Measurements from ENCODE around the gene PCBP3. TPM values are rescaled to one million over a fixed set of nuclear protein-coding genes. Genes with fewer than 3 reads are reported as not detected.
"Not testable (repeated sequence)": the region's sequence is repeated elsewhere in the genome, so short reads cannot be mapped to it uniquely, and the experiment has no call there.

The PCBP3 gene
- polyA plus RNA-seq, 4 donors = 1.2 to 2.2 (median 1.5) TPM

DNA sequence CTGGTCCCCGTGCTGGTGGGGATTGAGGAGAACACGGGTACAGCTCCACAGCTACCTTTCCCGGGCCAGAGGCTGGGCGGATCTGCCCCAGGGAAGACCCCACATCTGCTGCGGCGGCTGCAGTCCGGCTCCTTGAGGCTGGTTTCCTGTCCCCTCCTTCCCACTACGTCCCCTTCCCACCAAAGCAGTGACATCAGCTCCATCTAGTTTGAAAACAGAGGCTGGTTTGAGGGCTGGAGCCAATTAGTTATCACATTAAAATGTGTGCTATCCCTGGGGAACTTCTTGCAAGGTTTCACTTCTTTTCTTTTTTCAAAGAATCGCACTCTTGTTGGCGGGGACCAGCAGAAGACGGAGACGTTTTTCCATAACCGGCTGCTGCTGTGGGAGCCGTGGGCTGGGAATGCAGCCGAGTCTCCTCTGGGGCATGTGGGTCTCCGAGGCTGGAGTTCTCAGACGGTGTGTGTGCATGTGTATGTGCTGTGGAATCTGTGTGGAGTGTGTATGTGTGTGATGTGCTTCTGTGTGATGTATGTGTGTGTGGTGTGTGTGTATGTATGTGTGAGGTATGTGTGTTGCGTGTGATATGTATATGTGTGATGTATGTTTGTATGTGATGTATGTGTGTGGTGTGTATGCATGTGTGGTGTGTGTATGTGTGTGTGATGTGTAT lies 8.9 kb upstream of the PCBP3 start:
- DNase-seq (ENCODE audit: low read depth in 4 of 4, low spot score in 3 of 4) = no peak

DNA sequence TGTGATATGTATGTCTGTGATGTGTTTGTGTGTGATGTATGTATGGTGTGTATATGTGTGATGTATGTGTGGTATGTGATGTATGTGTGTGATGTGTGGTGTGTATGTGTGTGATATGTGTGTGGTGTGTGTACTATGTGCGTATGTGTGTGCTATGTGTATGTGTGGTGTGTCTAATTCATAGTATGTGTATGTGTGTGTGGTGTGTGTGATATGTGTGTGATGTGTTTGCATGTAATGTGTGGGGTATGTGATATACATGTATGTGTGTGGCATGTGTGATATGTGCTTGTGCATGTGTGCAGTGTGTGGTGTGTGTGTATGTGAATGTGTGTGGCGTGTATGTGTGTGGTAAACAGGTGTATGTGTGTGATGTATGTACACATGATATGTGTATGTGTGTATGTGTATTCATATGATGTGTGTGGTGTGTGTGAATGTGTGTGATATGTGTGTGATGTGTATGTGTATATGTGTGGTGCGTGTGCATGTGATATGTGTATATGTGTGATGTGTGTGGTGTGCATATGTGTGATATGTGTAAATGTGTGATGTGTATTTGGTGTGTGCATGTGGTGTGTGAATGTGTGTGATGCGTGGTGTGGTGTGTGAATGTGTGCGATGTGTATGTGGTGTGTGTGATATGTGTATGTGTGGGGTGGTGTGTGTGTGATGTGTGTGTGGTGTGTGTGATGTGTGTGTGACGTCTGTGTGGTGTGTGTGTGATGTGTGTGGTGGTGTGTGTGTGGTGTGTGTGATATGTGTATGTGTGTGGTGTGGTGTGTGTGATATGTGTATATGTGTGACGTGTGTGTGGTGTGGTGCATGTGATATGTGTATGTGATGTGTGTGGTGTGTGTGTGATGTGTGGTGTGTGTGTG lies 8.0 kb upstream of the PCBP3 start:
- DNase-seq (ENCODE audit: low read depth in 4 of 4, low spot score in 3 of 4) = no peak

DNA sequence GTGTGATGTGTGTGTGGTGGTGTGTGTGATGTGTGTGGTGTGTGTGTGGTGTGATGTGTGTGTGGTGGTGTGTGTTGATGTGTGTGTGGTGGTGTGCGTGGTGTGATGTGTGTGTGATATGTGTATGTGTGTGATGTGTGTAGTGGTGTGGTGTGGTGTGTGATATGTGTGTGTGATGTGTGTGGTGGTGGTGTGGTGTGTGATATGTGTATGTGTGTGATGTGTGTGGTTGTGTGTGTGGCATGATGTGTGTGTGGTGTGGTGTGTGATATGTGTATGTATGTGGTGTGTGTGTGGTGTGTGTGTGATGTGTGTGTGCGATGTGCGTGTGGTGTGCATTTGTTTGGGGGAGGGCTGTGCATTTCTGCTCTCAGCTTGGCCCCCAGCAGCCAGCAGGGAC lies 7.1 kb upstream of the PCBP3 start:
- no peak for DNase-seq (ENCODE audit: low read depth in 4 of 4, low spot score in 3 of 4)

DNA sequence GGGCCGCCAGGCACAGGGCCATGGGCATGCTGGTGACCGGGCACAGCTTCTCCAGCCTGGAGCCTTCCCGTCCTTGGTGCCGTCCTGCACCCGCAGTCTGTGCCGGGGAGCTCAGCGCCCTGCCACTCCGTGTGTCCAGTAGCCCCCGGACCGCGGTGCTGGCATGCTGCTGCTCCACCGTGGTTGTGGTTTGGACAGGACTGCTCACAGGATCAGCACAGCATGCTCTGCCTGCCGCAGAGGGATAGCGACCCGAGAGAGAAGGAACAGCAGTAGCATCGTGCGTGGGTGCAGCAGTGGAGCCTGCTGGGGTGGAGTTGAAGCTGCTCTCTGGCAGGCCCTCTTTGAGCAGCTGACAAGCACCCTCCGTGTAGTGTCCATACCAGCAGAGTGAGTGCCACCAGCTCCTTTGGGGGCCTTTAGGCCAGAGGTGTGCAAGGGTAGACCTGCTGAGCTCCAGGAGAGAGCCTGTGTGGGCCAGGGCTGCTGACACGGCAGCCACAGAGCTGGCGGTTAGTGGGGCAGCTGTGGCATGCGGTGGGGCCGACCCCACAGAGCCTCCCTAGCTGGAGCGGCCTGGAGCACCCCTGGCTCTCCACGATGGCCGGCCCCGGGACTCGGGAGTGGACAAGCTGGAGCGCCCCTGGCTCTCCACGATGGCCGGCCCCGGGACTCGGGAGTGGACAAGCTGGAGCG lies 6.4 kb upstream of the PCBP3 start:
- DNase-seq (ENCODE audit: low read depth in 4 of 4, low spot score in 3 of 4) = no peak

DNA sequence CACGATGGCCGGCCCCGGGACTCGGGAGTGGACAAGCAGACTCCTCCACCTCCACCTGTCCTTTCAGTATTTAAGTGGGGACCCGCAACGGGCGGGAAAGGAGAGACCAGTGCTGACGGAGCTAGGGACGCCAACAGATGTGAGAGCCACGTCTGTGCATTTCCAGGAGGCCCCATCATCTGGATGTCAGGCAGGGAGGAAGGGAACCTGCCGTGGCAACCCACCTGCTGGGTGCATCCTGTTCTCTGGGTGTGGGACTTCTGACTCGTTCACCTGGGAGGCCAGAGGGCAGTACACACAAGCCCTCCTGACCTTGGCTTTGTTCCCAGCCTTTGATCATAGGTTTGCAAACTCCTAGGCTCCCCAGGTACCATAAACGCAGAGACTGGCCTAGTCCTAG lies 5.6 kb upstream of the PCBP3 start:
- no peak for DNase-seq (ENCODE audit: low read depth in 4 of 4, low spot score in 3 of 4)

DNA sequence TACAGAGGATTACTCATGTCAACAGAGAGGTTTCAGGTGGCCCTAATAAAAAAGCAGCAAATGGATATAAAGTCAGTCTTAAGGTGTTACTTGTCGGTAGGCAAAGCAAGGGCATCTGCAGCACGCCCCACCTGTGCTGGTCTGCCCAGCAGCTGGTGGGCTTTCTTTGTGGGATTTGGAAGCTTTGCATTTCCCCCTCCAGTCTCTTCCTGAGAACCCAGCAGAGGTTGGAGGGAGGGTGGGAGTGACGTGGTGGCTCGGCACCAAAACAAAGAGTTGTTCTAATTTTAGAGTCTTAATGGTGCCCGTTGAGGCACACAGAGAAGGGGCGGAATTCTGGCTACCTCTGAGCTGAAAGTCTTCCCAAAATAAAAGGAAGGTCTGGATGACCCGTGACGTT lies 4.8 kb upstream of the PCBP3 start:
- DNase-seq (ENCODE audit: low read depth in 4 of 4, low spot score in 3 of 4) = no peak

DNA sequence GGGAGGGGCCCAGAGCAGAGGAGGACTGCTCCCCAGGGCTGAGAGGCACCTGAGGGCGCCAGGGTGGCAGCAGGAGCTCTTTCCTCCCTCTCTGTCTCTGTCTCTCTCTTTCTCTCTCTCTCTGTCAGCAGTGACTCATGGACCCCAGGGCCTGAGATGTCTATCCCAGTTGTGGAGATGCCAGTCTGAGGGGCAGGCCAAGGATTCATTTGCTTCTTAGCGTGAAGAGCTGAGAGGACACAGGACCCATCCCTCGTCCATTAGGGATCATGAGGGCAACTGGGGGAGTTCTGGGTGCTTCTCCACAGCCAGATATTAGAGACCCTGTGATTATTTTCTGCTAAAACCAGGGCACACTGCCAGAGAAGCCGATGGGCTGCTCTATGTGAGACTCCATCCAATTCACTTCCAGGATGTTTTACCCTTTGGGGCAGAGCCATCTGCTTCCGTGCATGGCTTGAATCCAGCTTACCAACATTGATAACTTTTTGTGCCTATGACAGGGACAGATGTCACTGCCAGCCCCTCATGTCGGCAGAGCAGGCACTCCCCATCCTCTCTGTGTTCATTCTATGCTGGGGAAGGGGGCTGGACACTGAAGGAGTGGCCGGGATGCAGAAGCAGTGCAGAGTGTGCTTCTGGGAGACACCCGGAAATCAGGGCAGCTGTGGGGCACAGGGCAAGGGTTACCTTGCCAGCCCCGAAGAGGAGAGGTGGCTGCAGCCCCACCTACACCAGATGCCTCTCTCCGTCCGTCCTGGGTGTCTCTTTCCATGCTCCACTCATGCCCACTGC lies 4.1 kb upstream of the PCBP3 start:
- no peak for DNase-seq (ENCODE audit: low read depth in 4 of 4, low spot score in 3 of 4)

DNA sequence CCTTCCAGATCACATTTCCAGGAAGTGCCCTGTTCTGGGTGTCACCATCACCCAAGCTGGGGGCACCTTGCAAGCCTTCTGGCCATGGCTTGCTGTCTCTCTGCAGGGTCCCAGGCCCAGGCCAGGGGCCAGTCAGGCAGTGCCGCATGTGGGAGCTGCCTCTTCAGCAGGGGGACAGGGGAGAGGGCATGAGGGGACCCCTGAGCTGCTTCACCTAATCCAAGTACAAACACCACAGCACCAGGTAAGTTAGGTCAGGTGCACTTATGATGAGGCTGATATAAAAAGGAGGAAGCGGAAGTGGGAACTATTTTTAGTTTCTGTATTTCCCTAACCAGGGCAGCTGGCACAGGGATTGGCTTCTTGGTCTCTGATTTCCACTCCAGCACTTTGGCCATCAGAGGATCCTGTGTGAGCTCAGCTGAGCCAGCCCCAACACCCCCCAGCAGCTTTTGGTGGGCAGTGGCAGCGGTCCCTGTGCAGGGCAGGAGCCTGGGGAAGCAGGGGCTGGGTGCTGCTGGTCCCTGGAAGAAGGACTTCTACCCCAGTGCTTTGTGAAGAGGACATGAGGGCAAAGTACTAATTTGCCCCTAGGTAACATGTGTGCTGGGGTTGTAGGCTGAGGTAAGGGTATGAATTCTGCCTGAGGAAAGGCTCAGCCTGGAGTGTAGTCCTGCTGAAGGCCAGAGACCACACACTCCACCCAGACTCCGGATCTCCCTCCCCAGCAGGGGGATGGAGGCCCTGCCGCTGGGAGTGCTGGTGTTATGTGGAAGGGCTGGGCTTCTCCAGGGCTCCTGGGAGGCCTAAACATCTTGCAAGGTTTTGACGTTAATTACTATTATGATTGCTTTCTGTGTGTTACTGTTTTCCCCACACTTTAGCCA lies 3.3 kb upstream of the PCBP3 start:
- no peak for DNase-seq (ENCODE audit: low read depth in 4 of 4, low spot score in 3 of 4)

DNA sequence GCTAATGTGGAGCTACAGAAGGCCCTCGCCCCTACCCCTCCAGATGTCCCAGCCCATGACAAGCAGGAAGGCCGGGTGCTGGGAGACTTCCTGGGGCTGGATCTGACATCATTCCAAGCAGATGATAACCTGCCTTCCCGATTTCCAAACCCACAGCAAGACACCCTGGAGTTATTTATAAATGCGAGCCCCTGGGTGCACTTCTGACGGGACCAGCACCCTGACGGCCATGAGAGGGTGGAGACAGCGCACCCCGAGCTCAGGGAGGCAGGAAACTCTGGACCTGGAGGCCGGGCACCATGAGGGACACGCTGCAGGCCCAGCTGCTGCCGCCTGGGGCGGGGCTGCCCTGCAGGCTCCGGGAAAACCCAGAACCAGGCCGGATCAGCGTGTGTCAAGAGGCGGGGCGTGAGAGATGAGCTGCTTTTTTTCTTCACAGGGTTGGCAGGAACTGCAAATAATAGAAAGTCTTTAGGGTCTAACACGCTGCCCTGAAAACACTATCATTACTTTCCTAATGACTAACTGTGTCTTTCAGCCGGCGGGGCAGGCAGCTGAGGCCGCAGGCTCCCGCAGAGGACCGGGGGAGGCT lies 2.5 kb upstream of the PCBP3 start:
- no peak for DNase-seq (ENCODE audit: low read depth in 4 of 4, low spot score in 3 of 4)

DNA sequence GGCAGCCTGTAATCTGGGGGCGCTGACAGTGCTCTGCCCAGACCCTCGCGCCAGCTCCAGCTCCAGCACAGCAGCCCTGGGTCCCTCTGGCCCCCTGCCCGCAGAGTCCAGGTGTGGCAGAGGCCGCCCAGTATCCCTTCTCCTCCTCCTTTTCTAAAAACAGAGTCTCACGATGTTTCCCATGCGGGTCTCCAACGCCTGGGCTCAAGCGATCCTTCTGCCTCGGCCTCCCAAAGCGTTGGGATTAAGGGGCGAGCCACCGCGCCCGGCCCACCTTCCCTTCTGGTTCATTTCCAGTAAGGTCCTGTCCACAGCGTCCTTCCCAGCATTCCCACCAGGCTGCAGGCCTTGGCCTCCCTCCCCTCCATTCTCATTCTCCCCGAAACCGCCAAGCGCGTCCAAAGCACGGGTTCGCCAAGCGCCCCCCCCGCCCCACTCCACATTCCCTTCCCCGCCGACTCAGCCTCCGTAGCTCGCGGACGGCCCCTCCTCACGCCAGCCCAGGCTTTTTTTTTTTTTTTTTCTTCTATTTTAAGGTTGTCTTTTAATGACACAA lies 2.0 kb upstream of the PCBP3 start:
- DNase-seq (ENCODE audit: low read depth in 4 of 4, low spot score in 3 of 4) = no peak

DNA sequence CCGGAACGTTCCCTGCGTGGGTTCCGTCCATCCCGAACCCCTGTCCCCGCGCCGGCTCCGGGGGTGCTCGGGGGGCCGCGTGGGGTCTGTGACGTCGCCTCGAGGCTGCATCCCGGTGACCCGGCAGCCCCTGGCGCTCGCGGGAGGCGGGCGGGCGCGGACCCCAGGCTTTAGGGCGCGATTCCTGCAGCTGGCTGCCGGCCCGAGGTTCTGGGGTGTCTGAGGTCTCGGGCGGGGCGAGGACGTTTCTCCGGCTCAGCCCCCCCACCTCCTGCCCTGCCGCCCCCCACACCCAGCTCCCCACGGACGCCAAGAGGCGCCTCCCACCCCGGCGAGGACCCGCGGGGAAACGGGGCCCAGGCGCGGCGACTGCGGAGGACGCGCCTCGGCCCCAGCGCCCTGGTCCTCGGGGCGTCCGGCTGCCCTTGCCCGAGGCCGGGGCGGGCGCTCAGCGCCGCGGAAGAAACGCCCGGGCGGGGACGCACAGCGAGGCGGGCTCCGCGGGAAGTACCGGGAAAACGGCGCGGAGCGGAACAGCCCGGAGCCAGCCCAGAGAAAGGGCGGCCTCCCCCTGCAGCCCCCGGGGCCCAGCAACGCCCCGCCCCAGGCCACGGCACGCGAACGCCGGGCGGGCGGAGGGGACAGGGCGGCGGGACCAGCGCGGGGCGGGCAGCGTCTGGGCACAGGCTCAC lies 1.3 kb upstream of the PCBP3 start:
- DNase-seq (ENCODE audit: low read depth in 4 of 4, low spot score in 3 of 4) = no peak

DNA sequence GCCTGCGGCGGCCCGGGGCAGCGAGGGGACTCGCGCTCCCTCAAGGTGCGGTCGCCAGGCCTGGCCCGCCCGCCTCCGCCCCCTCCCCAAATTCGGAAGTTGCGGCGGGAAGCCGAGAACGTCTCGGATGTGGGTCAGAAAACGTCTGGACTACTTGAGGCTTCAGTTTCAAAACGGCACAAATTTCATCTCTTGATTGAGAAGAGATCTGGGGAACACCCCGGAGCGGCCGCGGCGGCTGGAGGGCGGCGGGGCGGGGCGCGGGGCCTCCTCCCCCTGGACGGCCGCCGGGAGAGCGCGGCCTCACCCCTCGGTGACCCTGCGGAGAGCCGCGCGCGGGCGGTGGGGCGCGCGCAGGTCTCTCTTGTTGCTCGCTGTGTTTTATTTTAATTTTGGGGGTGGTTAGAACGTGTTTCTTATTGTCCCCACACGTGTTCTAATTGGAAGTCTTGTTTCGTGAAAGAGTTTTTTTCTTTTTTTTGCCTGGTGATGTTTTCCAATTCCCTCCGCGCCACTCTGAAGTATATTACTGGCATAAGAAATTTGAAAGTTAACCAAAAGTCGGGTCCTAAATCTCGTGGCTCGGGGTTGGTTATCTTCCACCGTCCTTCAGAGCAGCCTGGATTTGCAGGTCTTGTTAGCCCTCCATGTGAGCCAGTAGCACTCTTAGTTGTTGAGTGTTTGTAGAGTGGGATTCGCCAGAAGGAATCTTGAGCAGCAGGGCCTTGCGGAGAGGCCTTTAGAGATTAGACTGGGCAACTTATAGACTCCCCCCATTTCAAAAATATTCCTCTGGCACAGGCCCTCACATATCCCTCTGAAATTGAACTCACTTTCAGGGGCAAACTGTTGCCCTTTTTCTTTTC lies 749 bp downstream of the PCBP3 start:
- no peak for DNase-seq (ENCODE audit: low read depth in 4 of 4, low spot score in 3 of 4)

DNA sequence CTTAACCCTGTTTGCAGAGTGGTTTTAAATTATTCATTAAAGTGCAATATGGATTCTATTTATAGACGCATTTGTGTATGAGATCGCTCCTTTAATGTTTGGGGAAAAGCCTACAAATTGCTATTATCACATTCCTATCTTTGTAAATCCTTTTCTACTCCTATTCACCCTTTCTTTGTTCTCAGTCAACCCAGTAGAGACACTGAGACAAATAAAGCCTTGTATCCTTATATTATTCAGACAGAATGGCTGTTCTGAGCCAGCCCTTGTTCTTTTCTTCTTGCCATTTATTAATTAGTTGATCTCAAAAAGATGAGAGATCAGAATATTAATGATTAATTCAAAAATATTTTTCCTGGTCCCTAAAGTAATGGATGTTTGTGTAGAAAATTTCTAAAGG lies 8.4 kb downstream of the PCBP3 start:
- DNase-seq (ENCODE audit: low read depth in 4 of 4, low spot score in 3 of 4) = no peak

DNA sequence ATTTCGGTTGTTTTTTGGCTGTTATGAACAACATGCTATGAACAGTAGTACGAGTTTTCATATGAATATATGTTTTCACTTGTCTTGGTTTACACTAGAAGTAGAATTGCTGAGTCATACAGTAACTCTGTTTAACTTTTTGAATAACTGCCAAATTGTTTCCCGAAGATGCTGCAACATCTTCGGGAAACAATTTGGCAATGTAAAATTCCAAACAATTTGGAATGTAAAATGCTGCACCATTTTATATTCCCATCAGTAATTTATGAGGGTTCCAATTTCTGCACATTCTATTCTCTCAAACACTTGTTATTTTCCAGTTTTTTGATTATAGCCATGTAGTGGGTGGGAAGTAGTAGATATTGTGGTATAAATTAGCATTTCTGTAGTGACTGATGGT lies 11.6 kb downstream of the PCBP3 start:
- no peak for DNase-seq (ENCODE audit: low read depth in 4 of 4, low spot score in 3 of 4)

DNA sequence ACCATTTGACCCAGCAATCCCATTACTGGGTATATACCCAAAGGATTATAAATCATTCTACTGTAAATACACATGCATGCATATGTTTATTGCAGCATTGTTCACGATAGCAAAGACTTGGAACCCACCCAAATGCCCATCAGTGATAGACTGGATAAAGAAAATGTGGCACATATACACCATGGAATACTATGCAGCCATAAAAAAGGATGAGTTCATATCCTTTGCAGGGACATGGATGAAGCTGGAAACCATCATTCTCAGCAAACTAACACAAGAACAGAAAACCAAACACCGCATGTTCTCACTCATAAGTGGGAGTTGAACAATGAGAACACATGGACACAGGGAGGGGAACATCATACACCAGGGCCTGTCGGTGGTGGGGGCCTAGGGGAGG lies 12.6 kb downstream of the PCBP3 start:
- not testable (repeated sequence) for DNase-seq (ENCODE audit: low read depth in 4 of 4, low spot score in 3 of 4)

DNA sequence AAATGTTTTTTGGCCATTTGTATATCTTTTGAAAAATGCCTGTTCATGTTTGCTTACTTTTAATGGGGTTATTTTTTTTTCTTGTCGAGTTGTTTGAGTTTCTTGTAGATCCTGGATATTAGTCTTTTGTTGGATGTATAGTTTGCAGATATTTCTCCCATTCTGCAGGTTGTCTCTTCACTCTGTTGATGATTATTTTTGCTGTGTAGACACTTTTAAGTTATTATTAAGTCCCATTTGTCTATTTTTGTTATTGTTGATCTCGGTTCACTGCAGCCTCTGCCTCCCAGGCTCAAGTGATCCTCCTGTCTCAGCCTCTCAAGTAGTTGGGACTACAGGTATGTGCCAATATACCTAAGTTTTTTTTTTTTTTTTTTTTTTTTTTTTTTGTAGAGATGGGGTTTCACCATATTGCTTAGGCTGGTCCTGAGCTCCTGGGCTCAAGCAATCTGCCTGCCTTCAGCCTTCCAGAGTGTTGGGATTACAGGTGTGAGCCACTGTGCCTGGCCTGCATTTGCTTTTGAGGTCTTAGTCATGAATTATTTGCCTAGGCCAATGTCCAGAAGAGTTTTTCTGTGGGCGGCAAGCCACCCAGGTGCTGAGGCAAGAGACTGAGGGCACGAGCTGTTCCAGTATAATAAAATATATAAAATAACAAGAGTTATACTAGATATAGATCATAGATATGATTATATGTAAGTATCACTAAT lies 18.5 kb downstream of the PCBP3 start:
- DNase-seq (ENCODE audit: low read depth in 4 of 4, low spot score in 3 of 4) = not testable (repeated sequence)
